Mammary epithelial cell (primary cell): Measurements from ENCODE around the gene OSBPL2.

Experiments
- EZH2 ChIP-seq: IDR thresholded peaks from 2 replicates; pipeline ENCODE4 v1.6.1; 2012; ENCODE audit warnings: low read length, inconsistent platforms, borderline replicate concordance
- TF ChIP-seq, protein P1 (sequence below), 2 donors: IDR thresholded peaks in 1 of 2; conservative IDR thresholded peaks in 1 of 2; 2 replicates each; pipeline ENCODE4 v1.5.1; 2011 to 2012; ENCODE audit warnings: inconsistent platforms in 2 of 2, low read length in 2 of 2, mild to moderate bottlenecking in 2 of 2, control low read depth in 1 of 2, low read depth in 1 of 2; ENCODE audit not compliant: insufficient read depth in 1 of 2; ENCODE audit errors: extremely low read depth in 1 of 2

DNA sequence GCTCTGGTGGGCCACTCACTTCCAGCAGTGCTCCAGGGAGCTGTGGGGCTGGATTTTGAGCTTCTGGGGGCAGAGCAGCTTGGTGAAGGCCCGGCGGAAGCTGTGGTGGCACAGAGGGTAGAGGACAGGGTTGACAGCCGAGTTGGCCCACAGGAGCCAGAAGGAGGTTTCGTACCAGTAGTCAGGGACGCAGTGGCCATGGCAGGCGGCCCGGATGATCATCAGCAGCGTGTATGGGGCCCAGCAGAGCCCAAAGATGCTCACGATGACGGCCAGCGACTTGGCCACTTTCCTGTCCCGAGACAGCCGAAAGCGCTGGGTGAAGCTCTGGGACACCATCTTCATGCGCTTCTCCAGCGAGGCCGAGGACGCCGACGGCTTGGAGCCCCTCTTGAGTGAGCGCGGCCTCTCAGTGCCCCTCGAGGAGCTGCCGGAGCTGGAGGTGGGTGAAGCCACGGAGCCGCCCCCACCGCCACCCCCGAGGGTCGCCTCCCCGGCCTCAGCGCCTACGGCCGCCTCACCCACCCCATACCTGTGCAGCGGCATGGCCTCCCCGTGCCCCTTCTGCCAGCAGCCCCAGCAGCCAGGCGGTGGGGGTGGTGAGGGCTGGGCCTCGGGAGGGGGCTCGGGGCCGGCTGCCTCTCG lies 22.2 kb upstream of the OSBPL2 start:
- TF ChIP-seq, protein P1, sequence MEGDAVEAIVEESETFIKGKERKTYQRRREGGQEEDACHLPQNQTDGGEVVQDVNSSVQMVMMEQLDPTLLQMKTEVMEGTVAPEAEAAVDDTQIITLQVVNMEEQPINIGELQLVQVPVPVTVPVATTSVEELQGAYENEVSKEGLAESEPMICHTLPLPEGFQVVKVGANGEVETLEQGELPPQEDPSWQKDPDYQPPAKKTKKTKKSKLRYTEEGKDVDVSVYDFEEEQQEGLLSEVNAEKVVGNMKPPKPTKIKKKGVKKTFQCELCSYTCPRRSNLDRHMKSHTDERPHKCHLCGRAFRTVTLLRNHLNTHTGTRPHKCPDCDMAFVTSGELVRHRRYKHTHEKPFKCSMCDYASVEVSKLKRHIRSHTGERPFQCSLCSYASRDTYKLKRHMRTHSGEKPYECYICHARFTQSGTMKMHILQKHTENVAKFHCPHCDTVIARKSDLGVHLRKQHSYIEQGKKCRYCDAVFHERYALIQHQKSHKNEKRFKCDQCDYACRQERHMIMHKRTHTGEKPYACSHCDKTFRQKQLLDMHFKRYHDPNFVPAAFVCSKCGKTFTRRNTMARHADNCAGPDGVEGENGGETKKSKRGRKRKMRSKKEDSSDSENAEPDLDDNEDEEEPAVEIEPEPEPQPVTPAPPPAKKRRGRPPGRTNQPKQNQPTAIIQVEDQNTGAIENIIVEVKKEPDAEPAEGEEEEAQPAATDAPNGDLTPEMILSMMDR (conservative IDR thresholded peaks at IDR 0.05 in 1 of 2, IDR thresholded peaks at IDR 0.05 in 1 of 2; ENCODE audit: extremely low read depth in 1 of 2, insufficient read depth in 1 of 2, low read depth in 1 of 2, low read length in 2 of 2), result no peak
- TF ChIP-seq EZH2, result no peak
